Suprapubic skin (tissue), 4 donors: ENCODE results near the gene MAST4. TPM values are rescaled to one million over a fixed set of nuclear protein-coding genes. Genes with fewer than 3 reads are reported as not detected.

Experiments used
- DNase-seq, 2 donors: peaks; one replicate each; pipeline ENCODE4 v3.0.0-alpha.2; 2019; ENCODE audit warnings: low spot score in 2 of 2
- H3K27ac ChIP-seq: fragments of 200-600 bp; sonication (generic); one replicate; pipeline ENCODE4 v1.5.1; 2019
- H3K27me3 ChIP-seq: fragments of 200-600 bp; sonication (generic); one replicate; pipeline ENCODE4 v1.5.1; 2019
- H3K36me3 ChIP-seq: fragments of 200-600 bp; sonication (generic); one replicate; pipeline ENCODE4 v1.5.1; 2019
- H3K4me1 ChIP-seq: fragments of 200-600 bp; sonication (generic); one replicate; pipeline ENCODE4 v1.5.1; 2019
- H3K4me3 ChIP-seq: fragments of 200-600 bp; sonication (generic); one replicate; pipeline ENCODE4 v1.5.1; 2019; ENCODE audit warnings: mild to moderate bottlenecking
- H3K9me3 ChIP-seq: fragments of 200-600 bp; sonication (generic); one replicate; pipeline ENCODE4 v1.5.1; 2019
- CTCF ChIP-seq, 2 donors: fragments of 200-600 bp in 1 of 2; fragments of 450-650 bp in 1 of 2; sonication (generic) in 1 of 2; IDR thresholded peaks; one replicate each; pipeline ENCODE4 v1.5.1; 2016 to 2019; ENCODE audit warnings: antibody characterized with exemption in 2 of 2, mild to moderate bottlenecking in 1 of 2, moderate library complexity in 1 of 2
- EP300 ChIP-seq: sonication (generic); formaldehyde crosslinking; IDR thresholded peaks from one replicate; pipeline ENCODE4 v1.6.1; 2017; ENCODE audit warnings: antibody characterized with exemption
- POLR2A ChIP-seq, 2 donors: fragments of 450-650 bp; IDR thresholded peaks; one replicate each; pipeline ENCODE4 v1.6.1; 2017; ENCODE audit warnings: antibody characterized with exemption in 2 of 2, mild to moderate bottlenecking in 2 of 2, moderate library complexity in 2 of 2
- POLR2AphosphoS5 ChIP-seq, 3 donors: sonication (generic); formaldehyde crosslinking; IDR thresholded peaks; one replicate each; pipeline ENCODE4 v1.6.1; 2017; ENCODE audit warnings: antibody characterized with exemption in 3 of 3
- WGBS: methylation state at CpG from one replicate; pipeline ENCODE4 v1.1.5; 2018; 5-methylcytosine and 5-hydroxymethylcytosine counted together
- total RNA-seq, 4 donors: library from RNA; depleted of rRNA; stranded (reverse); fragments of >200 nt; gene quantifications; one replicate each; pipeline ENCODE4 v1.1.0, GENCODE V29; 2016

The MAST4 gene
- total RNA-seq, 4 donors from 2014 or later, result 79.2 to 144 (median 98.1) TPM

GRCh38 chr5:66612226-66612625 lies 16.0 kb downstream of the MAST4 start:
- no peak for TF ChIP-seq POLR2A (IDR thresholded peaks at IDR 0.05)
- TF ChIP-seq POLR2AphosphoS5 (IDR thresholded peaks at IDR 0.05), result no peak
- no peak for TF ChIP-seq EP300
- no peak for TF ChIP-seq CTCF (IDR thresholded peaks at IDR 0.05)
- no peak for DNase-seq
- Histone ChIP-seq H3K9me3 (no peaks in the 10 kb centered on the region), H3K36me3 (no peaks in the 10 kb centered on the region), H3K4me3 (no peak overlapping the region), H3K4me1 (no peaks in the 10 kb centered on the region), H3K27me3 (no peaks in the 10 kb centered on the region), H3K27ac (no peak overlapping the region)
- 91% methylated on average over 5 of the region's 5 CpGs for WGBS

GRCh38 chr5:66615136-66615535 lies 18.9 kb downstream of the MAST4 start:
- no peaks in the 10 kb centered on the region for H3K4me1 ChIP-seq
- WGBS, result 91% methylated on average over 3 of the region's 3 CpGs

GRCh38 chr5:66615894-66616293 lies 19.7 kb downstream of the MAST4 start:
- 88% methylated on average over 4 of the region's 4 CpGs for WGBS
- no peak overlapping the region for H3K4me3 ChIP-seq
- no peaks in the 10 kb centered on the region for H3K4me1 ChIP-seq
- TF ChIP-seq CTCF (IDR thresholded peaks at IDR 0.05), result no peak
- TF ChIP-seq POLR2AphosphoS5 (IDR thresholded peaks at IDR 0.05), result no peak
- no peak for TF ChIP-seq EP300
- no peak for TF ChIP-seq POLR2A (IDR thresholded peaks at IDR 0.05)
- H3K36me3 ChIP-seq, result no peaks in the 10 kb centered on the region
- H3K9me3 ChIP-seq, result no peaks in the 10 kb centered on the region
- no peak overlapping the region for H3K27ac ChIP-seq
- DNase-seq, result no peak
- no peaks in the 10 kb centered on the region for H3K27me3 ChIP-seq

More at GRCh38 chr5:66615136-66615535, 18.9 kb downstream of the MAST4 start:
- TF ChIP-seq CTCF (IDR thresholded peaks at IDR 0.05), result no peak
- no peak for TF ChIP-seq POLR2A (IDR thresholded peaks at IDR 0.05)
- no peak for TF ChIP-seq EP300
- no peak for TF ChIP-seq POLR2AphosphoS5 (IDR thresholded peaks at IDR 0.05)
- H3K9me3 ChIP-seq, result no peaks in the 10 kb centered on the region
- no peak for DNase-seq
- no peak overlapping the region for H3K4me3 ChIP-seq
- no peak overlapping the region for H3K27ac ChIP-seq
- H3K27me3 ChIP-seq, result no peaks in the 10 kb centered on the region
- no peaks in the 10 kb centered on the region for H3K36me3 ChIP-seq

GRCh38 chr5:66616520-66617225 lies 20.5 kb downstream of the MAST4 start:
- Histone ChIP-seq H3K27me3 (no peaks in the 10 kb centered on the region), H3K9me3 (no peaks in the 10 kb centered on the region), H3K4me1 (no peaks in the 10 kb centered on the region), H3K4me3 (no peak overlapping the region), H3K27ac (no peak overlapping the region), H3K36me3 (no peaks in the 10 kb centered on the region)
- WGBS, result 67% methylated on average over 3 of the region's 3 CpGs
- TF ChIP-seq POLR2AphosphoS5 (IDR thresholded peaks at IDR 0.05) (no peak), EP300 (no peak), POLR2A (IDR thresholded peaks at IDR 0.05) (no peak), CTCF (IDR thresholded peaks at IDR 0.05) (no peak)
- DNase-seq, result no peak

- TF ChIP-seq POLR2AphosphoS5 (IDR thresholded peaks at IDR 0.05) (no peak), POLR2A (IDR thresholded peaks at IDR 0.05) (no peak), CTCF (IDR thresholded peaks at IDR 0.05) (no peak), EP300 (no peak)
- Histone ChIP-seq H3K36me3 (no peaks in the 10 kb centered on the region), H3K9me3 (no peaks in the 10 kb centered on the region), H3K4me3 (no peak overlapping the region), H3K27ac (no peak overlapping the region), H3K4me1 (no peaks in the 10 kb centered on the region), H3K27me3 (no peaks in the 10 kb centered on the region)
- DNase-seq, result no peak
- WGBS, result 85% methylated on average over 6 of the region's 6 CpGs
These were observed 21.2 kb downstream of the MAST4 start for GRCh38 chr5:66617226-66617861.
